Measurements from ENCODE around the gene RNF126.

- no peak for TF ChIP-seq GATA2 (IDR thresholded peaks at IDR 0.05; ENCODE audit: low read depth, low read length)
- no peak for TF ChIP-seq GATA3 (IDR thresholded peaks at IDR 0.05; ENCODE audit: low read depth, low read length)
Observed at GRCh38 chr19:662962-663681, at the start of gene RNF126.

All from SH-SY5Y (cell line).